Measurements from ENCODE around the gene EBP. TPM values are rescaled to one million over a fixed set of nuclear protein-coding genes. Genes with fewer than 3 reads are reported as not detected.
A peak's percentile ranks its signal among the peaks of the same experiment; 100 is the strongest.

The EBP gene
- total and polyA plus RNA-seq, 9 of the 15 experiments (the other 6 are each of a cell fraction or from before 2014, with no cell fraction given), result 228 to 987 (median 274) TPM

DNA sequence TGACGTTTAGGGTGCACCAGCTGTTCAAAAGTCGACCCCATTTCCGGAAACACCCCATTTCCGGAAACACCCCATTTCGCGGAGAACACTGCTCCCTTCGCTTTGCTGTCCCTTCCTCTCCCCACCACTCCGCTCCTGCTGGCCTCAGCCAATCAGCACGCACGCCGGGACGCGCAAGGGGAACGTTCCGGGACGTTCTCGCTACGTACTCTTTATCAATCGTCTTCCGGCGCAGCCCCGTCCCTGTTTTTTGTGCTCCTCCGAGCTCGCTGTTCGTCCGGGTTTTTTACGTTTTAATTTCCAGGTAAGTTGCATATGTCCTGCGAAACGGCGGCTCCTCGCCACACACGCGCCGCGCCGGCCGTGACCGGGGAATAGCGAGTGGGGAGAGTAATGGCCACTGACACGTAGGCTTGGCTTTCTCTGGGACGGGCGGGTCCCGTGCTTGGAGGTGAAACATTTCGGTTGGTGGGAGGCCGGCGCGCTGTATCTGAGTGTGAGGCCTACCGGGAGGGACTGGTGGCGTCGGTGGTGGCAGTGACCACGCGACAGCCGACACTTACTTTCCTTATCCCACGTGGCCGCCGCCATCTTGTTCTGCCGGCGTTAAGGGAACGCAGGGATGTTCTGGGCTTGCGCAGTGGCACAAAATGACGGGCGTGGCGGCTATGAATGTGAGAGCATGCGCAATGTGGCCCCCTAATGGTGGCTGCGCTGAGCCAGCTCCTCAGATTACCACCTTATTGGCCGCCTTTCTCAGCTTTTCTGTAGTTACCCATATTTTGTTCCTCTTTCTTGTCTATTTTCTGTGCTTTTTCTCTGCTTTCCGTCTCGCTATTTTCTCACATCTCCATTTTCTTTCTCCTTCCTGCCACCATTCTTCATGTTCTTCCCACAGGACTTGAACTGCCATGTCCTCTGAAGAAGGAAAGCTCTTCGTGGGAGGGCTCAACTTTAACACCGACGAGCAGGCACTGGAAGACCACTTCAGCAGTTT is 53.0 kb downstream of the EBP start, which contains the start of gene RBM3 (continued):
- TF ChIP-seq, protein P1, sequence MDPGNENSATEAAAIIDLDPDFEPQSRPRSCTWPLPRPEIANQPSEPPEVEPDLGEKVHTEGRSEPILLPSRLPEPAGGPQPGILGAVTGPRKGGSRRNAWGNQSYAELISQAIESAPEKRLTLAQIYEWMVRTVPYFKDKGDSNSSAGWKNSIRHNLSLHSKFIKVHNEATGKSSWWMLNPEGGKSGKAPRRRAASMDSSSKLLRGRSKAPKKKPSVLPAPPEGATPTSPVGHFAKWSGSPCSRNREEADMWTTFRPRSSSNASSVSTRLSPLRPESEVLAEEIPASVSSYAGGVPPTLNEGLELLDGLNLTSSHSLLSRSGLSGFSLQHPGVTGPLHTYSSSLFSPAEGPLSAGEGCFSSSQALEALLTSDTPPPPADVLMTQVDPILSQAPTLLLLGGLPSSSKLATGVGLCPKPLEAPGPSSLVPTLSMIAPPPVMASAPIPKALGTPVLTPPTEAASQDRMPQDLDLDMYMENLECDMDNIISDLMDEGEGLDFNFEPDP (CRISPR knock-in tag; IDR thresholded peaks at IDR 0.05), result no peak
- TF ChIP-seq BRF1 (IDR thresholded peaks at IDR 0.05; ENCODE audit: borderline replicate concordance, extremely low read depth, insufficient read length) (no peak), ZNF174 (CRISPR knock-in tag; IDR thresholded peaks at IDR 0.05) (no peak), CBX5 (IDR thresholded peaks at IDR 0.05; ENCODE audit: borderline replicate concordance, low read depth) (no peak), HMGN3 (IDR thresholded peaks at IDR 0.05; ENCODE audit: borderline replicate concordance, extremely low read depth, insufficient read length, low read depth, low read length) (peak; percentile 43), ZSCAN32 (CRISPR knock-in tag; IDR thresholded peaks at IDR 0.05) (no peak), ZBTB2 (IDR thresholded peaks at IDR 0.05) (peak; percentile 94), SRSF9 (IDR thresholded peaks at IDR 0.05; ENCODE audit: borderline replicate concordance, low read depth, low read length) (no peak), TCF3 (CRISPR knock-in tag; IDR thresholded peaks at IDR 0.05) (no peak), SMAD3 (CRISPR knock-in tag; conservative IDR thresholded peaks at IDR 0.05) (no peak), ZZZ3 (IDR thresholded peaks at IDR 0.05) (0 out of 2 replicates have a peak, but pooled peaks have one; percentile 26), ELF2 (CRISPR knock-in tag; IDR thresholded peaks at IDR 0.05) (peak; percentile 96), MTA2 (IDR thresholded peaks at IDR 0.05; ENCODE audit: low read depth) (no peak), PATZ1 (CRISPR knock-in tag; IDR thresholded peaks at IDR 0.05; ENCODE audit: borderline replicate concordance) (no peak)
- TF ChIP-seq, protein P2, sequence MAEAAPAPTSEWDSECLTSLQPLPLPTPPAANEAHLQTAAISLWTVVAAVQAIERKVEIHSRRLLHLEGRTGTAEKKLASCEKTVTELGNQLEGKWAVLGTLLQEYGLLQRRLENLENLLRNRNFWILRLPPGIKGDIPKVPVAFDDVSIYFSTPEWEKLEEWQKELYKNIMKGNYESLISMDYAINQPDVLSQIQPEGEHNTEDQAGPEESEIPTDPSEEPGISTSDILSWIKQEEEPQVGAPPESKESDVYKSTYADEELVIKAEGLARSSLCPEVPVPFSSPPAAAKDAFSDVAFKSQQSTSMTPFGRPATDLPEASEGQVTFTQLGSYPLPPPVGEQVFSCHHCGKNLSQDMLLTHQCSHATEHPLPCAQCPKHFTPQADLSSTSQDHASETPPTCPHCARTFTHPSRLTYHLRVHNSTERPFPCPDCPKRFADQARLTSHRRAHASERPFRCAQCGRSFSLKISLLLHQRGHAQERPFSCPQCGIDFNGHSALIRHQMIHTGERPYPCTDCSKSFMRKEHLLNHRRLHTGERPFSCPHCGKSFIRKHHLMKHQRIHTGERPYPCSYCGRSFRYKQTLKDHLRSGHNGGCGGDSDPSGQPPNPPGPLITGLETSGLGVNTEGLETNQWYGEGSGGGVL (CRISPR knock-in tag; IDR thresholded peaks at IDR 0.05), result no peak
- TF ChIP-seq, protein P3, sequence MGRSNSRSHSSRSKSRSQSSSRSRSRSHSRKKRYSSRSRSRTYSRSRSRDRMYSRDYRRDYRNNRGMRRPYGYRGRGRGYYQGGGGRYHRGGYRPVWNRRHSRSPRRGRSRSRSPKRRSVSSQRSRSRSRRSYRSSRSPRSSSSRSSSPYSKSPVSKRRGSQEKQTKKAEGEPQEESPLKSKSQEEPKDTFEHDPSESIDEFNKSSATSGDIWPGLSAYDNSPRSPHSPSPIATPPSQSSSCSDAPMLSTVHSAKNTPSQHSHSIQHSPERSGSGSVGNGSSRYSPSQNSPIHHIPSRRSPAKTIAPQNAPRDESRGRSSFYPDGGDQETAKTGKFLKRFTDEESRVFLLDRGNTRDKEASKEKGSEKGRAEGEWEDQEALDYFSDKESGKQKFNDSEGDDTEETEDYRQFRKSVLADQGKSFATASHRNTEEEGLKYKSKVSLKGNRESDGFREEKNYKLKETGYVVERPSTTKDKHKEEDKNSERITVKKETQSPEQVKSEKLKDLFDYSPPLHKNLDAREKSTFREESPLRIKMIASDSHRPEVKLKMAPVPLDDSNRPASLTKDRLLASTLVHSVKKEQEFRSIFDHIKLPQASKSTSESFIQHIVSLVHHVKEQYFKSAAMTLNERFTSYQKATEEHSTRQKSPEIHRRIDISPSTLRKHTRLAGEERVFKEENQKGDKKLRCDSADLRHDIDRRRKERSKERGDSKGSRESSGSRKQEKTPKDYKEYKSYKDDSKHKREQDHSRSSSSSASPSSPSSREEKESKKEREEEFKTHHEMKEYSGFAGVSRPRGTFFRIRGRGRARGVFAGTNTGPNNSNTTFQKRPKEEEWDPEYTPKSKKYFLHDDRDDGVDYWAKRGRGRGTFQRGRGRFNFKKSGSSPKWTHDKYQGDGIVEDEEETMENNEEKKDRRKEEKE (IDR thresholded peaks at IDR 0.05; ENCODE audit: borderline replicate concordance in 1 of 2, control insufficient read depth in 1 of 2, low read depth in 2 of 2, low read length in 1 of 2), result 0 out of 4 replicates have a peak, but pooled peaks of 1 of the 2 experiments have one; percentile 80
